ENCODE measurements around the gene MED13.

DNA sequence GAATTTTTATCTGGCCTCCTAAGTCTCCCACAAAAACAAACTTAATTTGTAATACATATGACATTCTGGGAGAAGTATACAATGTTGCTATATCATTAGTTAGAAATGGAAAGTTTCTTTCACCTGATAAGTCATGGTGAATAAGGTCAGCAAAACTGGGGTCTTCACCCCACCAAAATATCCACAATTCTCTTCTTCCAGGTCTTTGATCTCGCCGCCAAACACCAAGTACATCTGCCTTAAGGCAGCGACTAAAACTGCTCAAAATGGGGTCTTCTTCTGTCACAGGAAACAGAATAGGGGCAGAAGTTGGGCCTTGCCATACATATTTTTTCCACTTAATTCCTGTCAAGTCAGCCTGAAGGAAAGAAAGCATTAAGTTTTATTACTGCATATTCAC is 2.1 kb downstream of the MED13 start:
- TF ChIP-seq, protein P1, sequence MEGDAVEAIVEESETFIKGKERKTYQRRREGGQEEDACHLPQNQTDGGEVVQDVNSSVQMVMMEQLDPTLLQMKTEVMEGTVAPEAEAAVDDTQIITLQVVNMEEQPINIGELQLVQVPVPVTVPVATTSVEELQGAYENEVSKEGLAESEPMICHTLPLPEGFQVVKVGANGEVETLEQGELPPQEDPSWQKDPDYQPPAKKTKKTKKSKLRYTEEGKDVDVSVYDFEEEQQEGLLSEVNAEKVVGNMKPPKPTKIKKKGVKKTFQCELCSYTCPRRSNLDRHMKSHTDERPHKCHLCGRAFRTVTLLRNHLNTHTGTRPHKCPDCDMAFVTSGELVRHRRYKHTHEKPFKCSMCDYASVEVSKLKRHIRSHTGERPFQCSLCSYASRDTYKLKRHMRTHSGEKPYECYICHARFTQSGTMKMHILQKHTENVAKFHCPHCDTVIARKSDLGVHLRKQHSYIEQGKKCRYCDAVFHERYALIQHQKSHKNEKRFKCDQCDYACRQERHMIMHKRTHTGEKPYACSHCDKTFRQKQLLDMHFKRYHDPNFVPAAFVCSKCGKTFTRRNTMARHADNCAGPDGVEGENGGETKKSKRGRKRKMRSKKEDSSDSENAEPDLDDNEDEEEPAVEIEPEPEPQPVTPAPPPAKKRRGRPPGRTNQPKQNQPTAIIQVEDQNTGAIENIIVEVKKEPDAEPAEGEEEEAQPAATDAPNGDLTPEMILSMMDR (IDR thresholded peaks at IDR 0.05) = no peak
- TF ChIP-seq POLR2A (IDR thresholded peaks at IDR 0.05) = no peak
- TF ChIP-seq EP300 (IDR thresholded peaks at IDR 0.05) = no peak
